IPS-11a (cell line): Measurements from ENCODE around the gene ARVCF.

Source experiments
- H3K4me3 ChIP-seq: one replicate; pipeline ENCODE4 v1.5.1; 2013; ENCODE audit warnings: low read depth, low read length, control low read depth

ARVCF gene

GRCh38 chr22:20016734-20017621 is at the start of gene ARVCF:
Gene ARVCF (minus strand): TSS chr22:20016823. CDS start chr22:19990794, 26,029 bp downstream.
- peak within 1 kb of the TSS; percentile 67 for H3K4me3 ChIP-seq

- H3K4me3 ChIP-seq = no peak overlapping the region
Observed at GRCh38 chr22:20065896-20066616, 49.4 kb upstream of the ARVCF start.

GRCh38 chr22:20064545-20065262 is 48.1 kb upstream of the ARVCF start:
- H3K4me3 ChIP-seq = no peak overlapping the region

- no peak overlapping the region for H3K4me3 ChIP-seq
Observed at GRCh38 chr22:20064140-20064480, 47.5 kb upstream of the ARVCF start.

GRCh38 chr22:20063271-20064139 is 46.9 kb upstream of the ARVCF start:
- no peak overlapping the region for H3K4me3 ChIP-seq

- no peak overlapping the region for H3K4me3 ChIP-seq
Observed at GRCh38 chr22:20062766-20063083, 46.1 kb upstream of the ARVCF start.

- no peak overlapping the region for H3K4me3 ChIP-seq
Observed at GRCh38 chr22:20062043-20062765, 45.6 kb upstream of the ARVCF start.

- no peak overlapping the region for H3K4me3 ChIP-seq
Observed at GRCh38 chr22:20061481-20061861, 44.8 kb upstream of the ARVCF start.

GRCh38 chr22:20060700-20061480 is 44.3 kb upstream of the ARVCF start:
- no peak overlapping the region for H3K4me3 ChIP-seq

GRCh38 chr22:20058989-20059770 is 42.6 kb upstream of the ARVCF start:
- no peak overlapping the region for H3K4me3 ChIP-seq

GRCh38 chr22:20057596-20058268 is 41.1 kb upstream of the ARVCF start:
- no peak overlapping the region for H3K4me3 ChIP-seq

- H3K4me3 ChIP-seq = no peak overlapping the region
Observed at GRCh38 chr22:20056696-20057386, 40.2 kb upstream of the ARVCF start.

- no peak overlapping the region for H3K4me3 ChIP-seq
Observed at GRCh38 chr22:20056161-20056560, 39.5 kb upstream of the ARVCF start.

GRCh38 chr22:20055654-20056053 is 39.0 kb upstream of the ARVCF start:
- no peak overlapping the region for H3K4me3 ChIP-seq

GRCh38 chr22:20055144-20055543 is 38.5 kb upstream of the ARVCF start:
- no peak overlapping the region for H3K4me3 ChIP-seq

- no peak overlapping the region for H3K4me3 ChIP-seq
Observed at GRCh38 chr22:20054485-20054884, 37.9 kb upstream of the ARVCF start.

GRCh38 chr22:20054034-20054427 is 37.4 kb upstream of the ARVCF start:
- no peak overlapping the region for H3K4me3 ChIP-seq
